ENCODE data around the gene KIF12.

- TF ChIP-seq POLR2A (IDR thresholded peaks at IDR 0.05; ENCODE audit: low read depth, low read length), result no peak
- no peak for TF ChIP-seq POLR2AphosphoS5 (IDR thresholded peaks at IDR 0.05; ENCODE audit: low read depth, low read length)
- no peak for TF ChIP-seq TAF1 (IDR thresholded peaks at IDR 0.05; ENCODE audit: borderline replicate concordance, low read depth, low read length)
Observed at GRCh38 chr9:114082017-114082762, 16.9 kb downstream of the KIF12 start.

Measured in GM12892 (cell line).